Fibroblast of the conjunctiva (primary cell): ENCODE data around the gene TRMU.

ENCODE experiments used
- DNase-seq: peaks from one replicate; pipeline ENCODE4 v3.0.0-alpha.2; 2010; ENCODE audit warnings: low read depth

Gene TRMU

GRCh38 chr22:46335201-46336118 lies at the start of gene TRMU:
TRMU (plus strand) TSS chr22:46335714; CDS start chr22:46335765, 51 bp downstream.
- peak; percentile 65 for DNase-seq

- no peak for DNase-seq
These were observed 49.5 kb upstream of the TRMU start for GRCh38 chr22:46286006-46286405.

- DNase-seq = no peak
These were observed 48.3 kb upstream of the TRMU start for GRCh38 chr22:46286941-46287872.

GRCh38 chr22:46287873-46288751 lies 47.4 kb upstream of the TRMU start:
- DNase-seq = no peak

- DNase-seq = no peak
These were observed 46.7 kb upstream of the TRMU start for GRCh38 chr22:46288846-46289243.

GRCh38 chr22:46289244-46289891 lies 46.1 kb upstream of the TRMU start:
- no peak for DNase-seq

GRCh38 chr22:46290121-46290842 lies 45.2 kb upstream of the TRMU start:
- DNase-seq = no peak

- no peak for DNase-seq
These were observed 44.4 kb upstream of the TRMU start for GRCh38 chr22:46290843-46291785.

GRCh38 chr22:46292173-46292572 lies 43.3 kb upstream of the TRMU start:
- no peak for DNase-seq

GRCh38 chr22:46292732-46293131 lies 42.8 kb upstream of the TRMU start:
- DNase-seq = no peak

- no peak for DNase-seq
These were observed 41.8 kb upstream of the TRMU start for GRCh38 chr22:46293577-46294260.

- no peak for DNase-seq
These were observed 40.7 kb upstream of the TRMU start for GRCh38 chr22:46294784-46295183.

GRCh38 chr22:46295277-46295971 lies 40.1 kb upstream of the TRMU start:
- DNase-seq = no peak

- peak; percentile 98 for DNase-seq
These were observed 39.0 kb upstream of the TRMU start, which contains the start of gene GTSE1 for GRCh38 chr22:46296257-46297150. GTSE1 (plus strand) TSS chr22:46296870; CDS start chr22:46297401, 531 bp downstream.

GRCh38 chr22:46297151-46297812 lies 38.2 kb upstream of the TRMU start:
- DNase-seq = no peak

- no peak for DNase-seq
These were observed 36.4 kb upstream of the TRMU start for GRCh38 chr22:46299101-46299500.
